ENCODE measurements around the gene SH3PXD2B.

Gene SH3PXD2B

DNA sequence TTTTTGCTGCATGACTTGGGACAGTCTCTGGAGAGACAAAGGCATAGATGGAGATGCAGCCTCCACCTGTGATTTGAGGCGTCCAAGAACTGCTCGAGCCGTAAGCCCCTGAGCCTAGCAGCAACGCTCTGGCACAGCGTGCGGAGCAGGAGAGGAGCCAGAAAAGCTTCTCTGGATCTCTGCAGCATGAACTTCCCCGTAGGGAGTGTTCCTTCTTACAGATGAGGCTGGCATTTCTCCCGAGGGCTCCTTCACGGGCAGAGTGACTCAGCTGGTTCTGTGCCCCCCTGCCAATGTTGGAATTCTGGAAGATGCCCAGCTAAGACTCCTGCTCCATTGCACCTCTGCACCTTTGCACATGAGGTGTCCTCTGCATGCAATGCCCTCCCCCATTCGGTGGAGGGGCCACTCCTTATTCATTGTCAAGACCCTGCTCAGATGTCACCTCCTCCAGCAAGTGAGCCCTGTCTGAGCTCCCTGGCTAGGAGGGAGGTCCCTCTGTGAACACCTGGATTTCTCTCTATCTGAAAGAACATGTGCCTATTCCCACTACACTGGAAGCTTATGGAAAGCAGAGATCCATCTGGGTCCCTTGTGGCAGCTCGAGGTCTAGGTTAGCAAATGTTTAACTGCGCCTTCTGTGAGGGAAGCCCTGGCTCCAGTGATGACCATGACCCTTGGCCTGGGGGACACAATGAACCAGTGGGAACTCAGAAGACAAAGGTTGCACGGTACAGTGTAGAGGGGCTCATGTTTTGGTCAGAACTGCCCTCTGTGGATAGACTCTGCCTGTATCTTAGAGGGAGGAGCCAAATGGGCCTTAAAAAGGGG is 39.6 kb downstream of the SH3PXD2B start:
- Histone ChIP-seq H3K27ac (replicated peaks) (no peak overlapping the region), H3K4me3 (replicated peaks; ENCODE audit: insufficient read depth, low read length) (no peak overlapping the region), H3K27me3 (ENCODE audit: insufficient read depth, poor library complexity, severe bottlenecking) (no peaks in the 10 kb centered on the region)
- no peak for DNase-seq (ENCODE audit: low read depth in 1 of 2, low spot score in 1 of 2)
- TF ChIP-seq, protein P1, sequence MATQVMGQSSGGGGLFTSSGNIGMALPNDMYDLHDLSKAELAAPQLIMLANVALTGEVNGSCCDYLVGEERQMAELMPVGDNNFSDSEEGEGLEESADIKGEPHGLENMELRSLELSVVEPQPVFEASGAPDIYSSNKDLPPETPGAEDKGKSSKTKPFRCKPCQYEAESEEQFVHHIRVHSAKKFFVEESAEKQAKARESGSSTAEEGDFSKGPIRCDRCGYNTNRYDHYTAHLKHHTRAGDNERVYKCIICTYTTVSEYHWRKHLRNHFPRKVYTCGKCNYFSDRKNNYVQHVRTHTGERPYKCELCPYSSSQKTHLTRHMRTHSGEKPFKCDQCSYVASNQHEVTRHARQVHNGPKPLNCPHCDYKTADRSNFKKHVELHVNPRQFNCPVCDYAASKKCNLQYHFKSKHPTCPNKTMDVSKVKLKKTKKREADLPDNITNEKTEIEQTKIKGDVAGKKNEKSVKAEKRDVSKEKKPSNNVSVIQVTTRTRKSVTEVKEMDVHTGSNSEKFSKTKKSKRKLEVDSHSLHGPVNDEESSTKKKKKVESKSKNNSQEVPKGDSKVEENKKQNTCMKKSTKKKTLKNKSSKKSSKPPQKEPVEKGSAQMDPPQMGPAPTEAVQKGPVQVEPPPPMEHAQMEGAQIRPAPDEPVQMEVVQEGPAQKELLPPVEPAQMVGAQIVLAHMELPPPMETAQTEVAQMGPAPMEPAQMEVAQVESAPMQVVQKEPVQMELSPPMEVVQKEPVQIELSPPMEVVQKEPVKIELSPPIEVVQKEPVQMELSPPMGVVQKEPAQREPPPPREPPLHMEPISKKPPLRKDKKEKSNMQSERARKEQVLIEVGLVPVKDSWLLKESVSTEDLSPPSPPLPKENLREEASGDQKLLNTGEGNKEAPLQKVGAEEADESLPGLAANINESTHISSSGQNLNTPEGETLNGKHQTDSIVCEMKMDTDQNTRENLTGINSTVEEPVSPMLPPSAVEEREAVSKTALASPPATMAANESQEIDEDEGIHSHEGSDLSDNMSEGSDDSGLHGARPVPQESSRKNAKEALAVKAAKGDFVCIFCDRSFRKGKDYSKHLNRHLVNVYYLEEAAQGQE (IDR thresholded peaks at IDR 0.05; ENCODE audit: insufficient replicate concordance, low read depth) = no peak
- TF ChIP-seq, protein P2, sequence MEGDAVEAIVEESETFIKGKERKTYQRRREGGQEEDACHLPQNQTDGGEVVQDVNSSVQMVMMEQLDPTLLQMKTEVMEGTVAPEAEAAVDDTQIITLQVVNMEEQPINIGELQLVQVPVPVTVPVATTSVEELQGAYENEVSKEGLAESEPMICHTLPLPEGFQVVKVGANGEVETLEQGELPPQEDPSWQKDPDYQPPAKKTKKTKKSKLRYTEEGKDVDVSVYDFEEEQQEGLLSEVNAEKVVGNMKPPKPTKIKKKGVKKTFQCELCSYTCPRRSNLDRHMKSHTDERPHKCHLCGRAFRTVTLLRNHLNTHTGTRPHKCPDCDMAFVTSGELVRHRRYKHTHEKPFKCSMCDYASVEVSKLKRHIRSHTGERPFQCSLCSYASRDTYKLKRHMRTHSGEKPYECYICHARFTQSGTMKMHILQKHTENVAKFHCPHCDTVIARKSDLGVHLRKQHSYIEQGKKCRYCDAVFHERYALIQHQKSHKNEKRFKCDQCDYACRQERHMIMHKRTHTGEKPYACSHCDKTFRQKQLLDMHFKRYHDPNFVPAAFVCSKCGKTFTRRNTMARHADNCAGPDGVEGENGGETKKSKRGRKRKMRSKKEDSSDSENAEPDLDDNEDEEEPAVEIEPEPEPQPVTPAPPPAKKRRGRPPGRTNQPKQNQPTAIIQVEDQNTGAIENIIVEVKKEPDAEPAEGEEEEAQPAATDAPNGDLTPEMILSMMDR (IDR thresholded peaks at IDR 0.05; ENCODE audit: insufficient read depth, low read length) = no peak
- no peak for TF ChIP-seq POLR2AphosphoS5 (IDR thresholded peaks at IDR 0.05; ENCODE audit: low read depth)
- no peak for TF ChIP-seq GABPA (IDR thresholded peaks at IDR 0.05; ENCODE audit: low read depth)
- TF ChIP-seq SPI1 (IDR thresholded peaks at IDR 0.05; ENCODE audit: borderline replicate concordance, low read depth) = no peak

DNA sequence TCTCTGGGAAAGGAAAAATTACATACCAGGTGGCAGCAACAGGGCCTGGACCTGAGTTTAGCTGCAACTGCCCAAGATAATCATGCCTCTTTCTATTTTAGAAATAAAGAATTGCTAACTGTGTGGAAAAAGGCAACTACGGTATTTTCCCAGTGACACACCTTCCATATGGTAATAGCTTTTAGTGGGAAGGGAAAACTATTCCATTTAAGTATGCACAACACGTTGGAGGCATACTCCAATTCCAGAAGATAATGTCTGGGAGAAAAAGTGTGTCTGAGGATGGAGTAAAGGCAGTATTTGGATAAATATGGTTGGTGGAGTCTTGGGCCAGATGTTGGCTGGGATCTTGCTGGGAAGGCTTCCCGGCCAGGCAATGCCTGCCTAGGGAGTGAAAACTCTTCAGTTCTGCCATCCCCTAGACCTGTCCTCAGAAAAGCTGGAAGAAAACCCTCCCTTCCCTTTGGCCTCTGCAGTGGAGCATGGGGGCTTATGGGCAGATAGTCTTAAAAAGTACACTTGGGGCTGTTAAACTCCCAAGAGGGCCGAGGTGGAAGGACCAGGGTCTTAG is 40.6 kb downstream of the SH3PXD2B start:
- Histone ChIP-seq H3K27ac (replicated peaks) (no peak overlapping the region), H3K4me3 (replicated peaks; ENCODE audit: insufficient read depth, low read length) (no peak overlapping the region), H3K27me3 (ENCODE audit: insufficient read depth, poor library complexity, severe bottlenecking) (no peaks in the 10 kb centered on the region)
- TF ChIP-seq GABPA (IDR thresholded peaks at IDR 0.05; ENCODE audit: low read depth) = no peak
- TF ChIP-seq, protein P1 (IDR thresholded peaks at IDR 0.05; ENCODE audit: insufficient replicate concordance, low read depth) = no peak
- no peak for TF ChIP-seq SPI1 (IDR thresholded peaks at IDR 0.05; ENCODE audit: borderline replicate concordance, low read depth)
- TF ChIP-seq, protein P2 (IDR thresholded peaks at IDR 0.05; ENCODE audit: insufficient read depth, low read length) = no peak
- no peak for TF ChIP-seq POLR2AphosphoS5 (IDR thresholded peaks at IDR 0.05; ENCODE audit: low read depth)
- DNase-seq (ENCODE audit: low read depth in 1 of 2, low spot score in 1 of 2) = no peak

DNA sequence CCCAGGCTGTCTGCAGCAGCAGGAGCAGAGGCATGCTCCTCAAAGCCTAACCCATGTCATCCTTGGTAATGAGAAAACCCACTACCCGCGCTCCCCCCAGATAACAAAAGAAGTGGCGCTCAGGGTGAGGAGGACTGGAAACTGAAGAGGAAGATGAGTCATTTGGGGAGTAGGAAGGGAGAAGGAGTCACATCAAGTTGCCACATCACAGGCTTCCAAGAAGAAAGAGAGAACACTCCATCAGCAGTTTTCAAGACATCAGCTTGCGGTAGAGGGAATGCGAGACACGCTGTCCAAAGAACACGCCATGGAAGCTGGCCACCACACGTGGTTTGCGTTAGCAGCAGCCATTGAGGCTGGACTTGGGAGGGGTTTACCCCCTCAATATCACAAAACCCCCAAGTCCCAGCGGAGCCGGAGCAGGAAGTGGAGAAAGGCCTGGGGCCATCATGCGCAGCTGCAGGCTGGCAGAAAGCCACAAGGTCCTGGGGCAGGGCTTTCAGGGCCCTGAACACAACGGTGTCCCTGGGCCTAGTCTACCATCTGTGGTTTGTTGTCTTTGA is 41.5 kb downstream of the SH3PXD2B start:
- TF ChIP-seq POLR2AphosphoS5 (IDR thresholded peaks at IDR 0.05; ENCODE audit: low read depth) (no peak), SPI1 (IDR thresholded peaks at IDR 0.05; ENCODE audit: borderline replicate concordance, low read depth) (no peak), GABPA (IDR thresholded peaks at IDR 0.05; ENCODE audit: low read depth) (no peak)
- TF ChIP-seq, protein P2 (IDR thresholded peaks at IDR 0.05; ENCODE audit: insufficient read depth, low read length) = no peak
- TF ChIP-seq, protein P1 (IDR thresholded peaks at IDR 0.05; ENCODE audit: insufficient replicate concordance, low read depth) = no peak
- Histone ChIP-seq H3K4me3 (replicated peaks; ENCODE audit: insufficient read depth, low read length) (no peak overlapping the region), H3K27me3 (ENCODE audit: insufficient read depth, poor library complexity, severe bottlenecking) (no peaks in the 10 kb centered on the region), H3K27ac (replicated peaks) (no peak overlapping the region)
- DNase-seq (ENCODE audit: low read depth in 1 of 2, low spot score in 1 of 2) = peak; percentile 49 to 77
